Ovary (tissue), 9 donors: ENCODE results near the gene PALD1. TPM values are rescaled to one million over a fixed set of nuclear protein-coding genes. Genes with fewer than 3 reads are reported as not detected.
"Not testable (repeated sequence)": the region's sequence is repeated elsewhere in the genome, so short reads cannot be mapped to it uniquely, and the experiment has no call there.

Source experiments
- DNase-seq, 5 donors: peaks; one replicate each; pipeline ENCODE4 v3.0.0-alpha.2; 2019 to 2020
- H3K27ac ChIP-seq, 2 donors: fragments of 200-600 bp; one replicate each; pipeline versions ENCODE4 v1.5.1 to v1.8.0; 2019 to 2022
- H3K27me3 ChIP-seq: fragments of 200-600 bp; one replicate; pipeline ENCODE4 v1.8.0; 2022
- H3K36me3 ChIP-seq: fragments of 200-600 bp; sonication (generic); one replicate; pipeline ENCODE4 v1.5.1; 2019
- H3K4me1 ChIP-seq: one replicate; pipeline ENCODE4 v1.8.1; 2013; ENCODE audit warnings: mild to moderate bottlenecking, moderate library complexity; ENCODE audit not compliant: insufficient read depth
- H3K4me3 ChIP-seq: fragments of 200-600 bp; sonication (generic); one replicate; pipeline ENCODE4 v1.5.1; 2017
- H3K9me3 ChIP-seq, 2 donors: fragments of 200-600 bp in 1 of 2; sonication (generic) in 1 of 2; one replicate each; pipeline versions ENCODE4 v1.5.1 to v1.8.1; 2013 to 2019; ENCODE audit warnings: mild to moderate bottlenecking in 1 of 2, moderate library complexity in 1 of 2
- EP300 ChIP-seq: sonication (generic); formaldehyde crosslinking; IDR thresholded peaks from one replicate; pipeline ENCODE4 v1.6.1; 2017; ENCODE audit warnings: antibody characterized with exemption
- POLR2A ChIP-seq: fragments of 450-650 bp; IDR thresholded peaks from one replicate; pipeline ENCODE4 v1.6.1; 2017; ENCODE audit warnings: antibody characterized with exemption, mild to moderate bottlenecking, moderate library complexity
- WGBS, 3 donors: extraction: QIAGEN DNeasy Blood & Tissue Kit in 1 of 3; methylation state at CpG; one replicate each; pipeline versions ENCODE4 v1.1.5 to v1.1.7; 2013 to 2017; 5-methylcytosine and 5-hydroxymethylcytosine counted together
- intact Hi-C, 4 donors: fragments of 100-400 bp; cut with DNase I; formaldehyde crosslinking; loops; one replicate each; pipeline versions ENCODE4 v1.11.0 to v1.15.1; 2022 to 2023
- polyA plus RNA-seq, 2 donors: library from polyadenylated mRNA; stranded (reverse); fragments of 200-250 nt in 1 of 2; fragments of 350-450 nt in 1 of 2; fragmentation: Illumina TruSeq in 1 of 2; extraction: RNeasy Lipid Tissue Mini Kit (QIAGEN cat#74804) in 1 of 2; gene quantifications; one replicate each; pipeline ENCODE4 v1.2.3, GENCODE V29; 2013 to 2014
- total RNA-seq, 7 donors: library from RNA; depleted of rRNA in 2 of 7; stranded (reverse); fragments of >200 nt in 2 of 7; fragmentation: NEBNext Ultra II Directional in 3 of 7; extraction: Animal tissue kit (Norgen Biotek cat#: 25700) in 3 of 7; gene quantifications; one replicate each; pipeline versions ENCODE4 v1.1.0 to v1.2.4, GENCODE V29; 2016 to 2023
- TF ChIP-seq, protein P1 (sequence below), 3 donors: fragments of 450-650 bp in 2 of 3; fragments of 200-600 bp in 1 of 3; IDR thresholded peaks; one replicate each; pipeline versions ENCODE4 v1.5.1 to v1.8.0; 2016 to 2022; ENCODE audit warnings: antibody characterized with exemption in 3 of 3, mild to moderate bottlenecking in 1 of 3
- donor health status: DM: no; HTN: no; CAD: no; lungs with moderate emphysema.
- donor health status: DM: no; HTN: no; CAD: no.
- donor health status: Bipolar disorder and iron deficiency.
- donor health status: DM: yes; HTN: yes; CAD: no.
- donor health status: DM: no; HTN: no; CAD: no.
- donor health status: DM: yes; HTN: yes; CAD: no.

Gene PALD1
- total and polyA plus RNA-seq, 9 donors, result 2.2 to 10.5 (median 6.8) TPM

DNA sequence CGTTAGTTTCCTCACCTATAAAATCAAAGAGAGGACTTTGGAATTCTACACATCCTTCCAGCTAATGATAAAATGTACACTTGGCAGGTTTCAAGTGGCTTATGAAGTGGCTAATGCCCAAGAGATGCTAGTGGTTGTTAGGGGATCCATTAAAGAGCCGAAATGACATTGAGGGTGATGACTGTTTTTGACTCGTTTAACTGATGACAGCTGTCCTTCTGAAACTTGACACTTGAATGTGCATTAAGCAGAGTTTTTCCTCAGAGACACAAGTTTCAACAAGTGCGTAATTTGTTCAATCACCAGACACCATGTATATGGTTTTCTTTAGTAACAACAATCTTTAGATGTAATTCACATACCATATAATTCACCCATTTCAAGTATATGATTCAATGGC, 125.5 kb downstream of the PALD1 start:
- H3K4me3 ChIP-seq, result no peak overlapping the region
- no peaks in the 10 kb centered on the region for H3K9me3 ChIP-seq
- no peaks in the 10 kb centered on the region for H3K4me1 ChIP-seq
- H3K36me3 ChIP-seq, result no peaks in the 10 kb centered on the region
- TF ChIP-seq POLR2A (no peak), EP300 (no peak)
- TF ChIP-seq, protein P1, sequence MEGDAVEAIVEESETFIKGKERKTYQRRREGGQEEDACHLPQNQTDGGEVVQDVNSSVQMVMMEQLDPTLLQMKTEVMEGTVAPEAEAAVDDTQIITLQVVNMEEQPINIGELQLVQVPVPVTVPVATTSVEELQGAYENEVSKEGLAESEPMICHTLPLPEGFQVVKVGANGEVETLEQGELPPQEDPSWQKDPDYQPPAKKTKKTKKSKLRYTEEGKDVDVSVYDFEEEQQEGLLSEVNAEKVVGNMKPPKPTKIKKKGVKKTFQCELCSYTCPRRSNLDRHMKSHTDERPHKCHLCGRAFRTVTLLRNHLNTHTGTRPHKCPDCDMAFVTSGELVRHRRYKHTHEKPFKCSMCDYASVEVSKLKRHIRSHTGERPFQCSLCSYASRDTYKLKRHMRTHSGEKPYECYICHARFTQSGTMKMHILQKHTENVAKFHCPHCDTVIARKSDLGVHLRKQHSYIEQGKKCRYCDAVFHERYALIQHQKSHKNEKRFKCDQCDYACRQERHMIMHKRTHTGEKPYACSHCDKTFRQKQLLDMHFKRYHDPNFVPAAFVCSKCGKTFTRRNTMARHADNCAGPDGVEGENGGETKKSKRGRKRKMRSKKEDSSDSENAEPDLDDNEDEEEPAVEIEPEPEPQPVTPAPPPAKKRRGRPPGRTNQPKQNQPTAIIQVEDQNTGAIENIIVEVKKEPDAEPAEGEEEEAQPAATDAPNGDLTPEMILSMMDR (IDR thresholded peaks at IDR 0.05), result no peak
- no peak overlapping the region for H3K27ac ChIP-seq
- 88 to 93% (median 92%) methylated on average over 4 of the region's 4 CpGs for WGBS, 3 donors
- no peaks in the 10 kb centered on the region for H3K27me3 ChIP-seq
- DNase-seq, result no peak
- intact Hi-C loops, result no loop called here

DNA sequence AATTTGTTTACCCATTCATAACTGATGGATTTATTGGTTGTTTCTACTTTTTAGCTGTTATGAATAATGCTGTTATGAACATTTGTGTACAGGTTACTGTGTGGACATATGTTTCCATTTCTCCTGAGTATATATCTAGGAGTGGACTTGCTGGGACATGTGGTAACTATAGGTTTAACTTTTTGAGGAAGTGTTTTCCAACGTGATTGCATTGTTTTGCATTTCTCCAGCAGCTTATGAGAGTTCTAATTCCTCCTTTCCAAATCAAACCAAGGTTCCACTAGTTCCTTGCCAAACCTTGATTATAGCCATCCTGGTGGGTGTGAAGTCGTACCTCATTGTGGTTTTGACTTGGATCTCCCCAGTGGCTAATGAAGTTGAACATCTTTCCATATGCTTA, 126.6 kb downstream of the PALD1 start:
- TF ChIP-seq POLR2A, result no peak
- no peak for TF ChIP-seq EP300
- TF ChIP-seq, protein P1 (IDR thresholded peaks at IDR 0.05), result no peak
- no peaks in the 10 kb centered on the region for H3K9me3 ChIP-seq
- 51 to 65% (median 51%) methylated on average over 2 of the region's 2 CpGs for WGBS, 3 donors

DNA sequence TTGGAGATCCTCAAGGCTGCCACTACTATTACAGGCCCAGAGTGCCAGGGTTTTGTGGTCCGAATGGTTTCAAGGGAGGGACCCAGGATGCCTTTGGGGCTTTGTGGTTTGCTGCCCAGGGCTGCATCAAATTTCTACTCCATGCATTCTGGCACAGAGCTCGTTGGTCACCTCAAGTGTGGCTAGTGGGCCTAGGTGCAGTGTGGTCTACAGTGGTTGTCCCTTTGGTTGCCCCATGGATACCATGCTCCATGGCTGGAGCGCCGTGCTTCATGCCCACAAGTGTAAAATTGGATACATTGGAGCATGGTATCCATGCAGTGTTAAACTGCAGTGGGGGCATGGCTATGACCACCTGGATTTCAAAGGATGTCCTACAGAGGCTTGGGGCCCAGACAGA, 129.4 kb downstream of the PALD1 start:
- 95 to 97% (median 97%) methylated on average over 4 of the region's 4 CpGs for WGBS, 3 donors
- DNase-seq, result no peak
- Histone ChIP-seq H3K4me1 (no peaks in the 10 kb centered on the region), H3K27ac (no peak overlapping the region), H3K27me3 (no peaks in the 10 kb centered on the region), H3K9me3 (no peaks in the 10 kb centered on the region), H3K4me3 (no peak overlapping the region), H3K36me3 (no peaks in the 10 kb centered on the region)
- TF ChIP-seq EP300, result no peak
- TF ChIP-seq POLR2A, result no peak
- TF ChIP-seq, protein P1 (IDR thresholded peaks at IDR 0.05), result no peak
- intact Hi-C loops, result no loop called here

More for the DNA sequence above, 126.6 kb downstream of the PALD1 start:
- H3K4me3 ChIP-seq, result no peak overlapping the region
- no peak for DNase-seq
- H3K27ac ChIP-seq, result no peak overlapping the region
- H3K27me3 ChIP-seq, result no peaks in the 10 kb centered on the region
- no peaks in the 10 kb centered on the region for H3K36me3 ChIP-seq
- H3K4me1 ChIP-seq, result no peaks in the 10 kb centered on the region
- intact Hi-C loops, result no loop called here

DNA sequence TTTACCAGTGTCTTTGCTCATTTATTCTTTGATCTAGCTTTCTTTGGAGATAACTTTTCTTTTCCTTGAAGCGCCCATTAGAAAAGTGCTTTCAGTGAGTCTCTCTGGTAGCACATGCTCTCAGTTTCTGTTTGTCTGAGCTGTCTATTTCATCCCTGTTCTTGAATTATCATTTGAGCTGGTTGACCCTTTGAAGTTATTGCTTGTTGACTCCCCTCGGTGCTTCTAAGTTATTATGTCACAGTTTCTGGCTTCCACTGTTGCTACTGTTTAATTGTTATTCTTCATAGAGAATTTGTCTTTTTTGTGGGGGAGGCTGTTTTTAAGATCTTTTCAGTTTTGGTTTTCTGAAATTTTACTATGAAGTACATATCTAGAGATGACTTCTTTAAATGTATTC, 135.4 kb downstream of the PALD1 start:
- H3K4me3 ChIP-seq, result no peak overlapping the region
- H3K4me1 ChIP-seq, result no peaks in the 10 kb centered on the region
- TF ChIP-seq, protein P1 (IDR thresholded peaks at IDR 0.05), result no peak
- TF ChIP-seq POLR2A (no peak), EP300 (no peak)
- no peak overlapping the region for H3K27ac ChIP-seq
- no peak for DNase-seq
- intact Hi-C loops, result no loop called here
- WGBS, 3 donors, result 46 to 62% (median 56%) methylated on average over 2 of the region's 2 CpGs
- H3K9me3 ChIP-seq, result no peaks in the 10 kb centered on the region
- no peaks in the 10 kb centered on the region for H3K27me3 ChIP-seq
- no peaks in the 10 kb centered on the region for H3K36me3 ChIP-seq

DNA sequence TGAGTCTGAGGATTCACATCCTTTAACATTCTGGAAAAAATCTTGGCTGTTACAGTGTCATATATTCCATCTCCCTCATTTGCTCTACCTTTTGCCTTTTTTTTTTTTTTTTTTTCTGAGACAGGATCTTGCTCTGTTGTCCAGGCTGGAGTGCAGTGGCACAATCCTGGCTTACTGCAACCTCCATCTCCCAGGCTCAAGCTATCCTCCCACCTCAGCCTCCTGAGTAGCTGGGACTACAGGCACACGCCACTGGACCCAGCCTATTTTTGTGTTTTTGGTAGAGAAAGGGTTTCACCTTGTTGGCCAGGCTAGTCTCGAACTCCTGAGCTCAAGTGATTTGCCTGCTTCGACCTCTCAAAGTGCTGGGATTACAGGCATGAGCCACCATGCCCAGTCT, 135.8 kb downstream of the PALD1 start:
- H3K4me3 ChIP-seq, H3K27ac ChIP-seq, H3K27me3 ChIP-seq, H3K36me3 ChIP-seq, H3K4me1 ChIP-seq, H3K9me3 ChIP-seq, DNase-seq, intact Hi-C loops: not testable (repeated sequence)
- 92 to 94% (median 93%) methylated on average over 3 of the region's 3 CpGs for WGBS, 3 donors
